Muscle of arm (tissue), 14 donors: Measurements from ENCODE around the gene KDM5B. TPM values are rescaled to one million over a fixed set of nuclear protein-coding genes. Genes with fewer than 3 reads are reported as not detected.
"Not testable (repeated sequence)": the region's sequence is repeated elsewhere in the genome, so short reads cannot be mapped to it uniquely, and the experiment has no call there.

Experiments used
- DNase-seq: peaks from one replicate; pipeline ENCODE4 v3.0.0-alpha.2; 2013
- long read RNA-seq, 11 donors: transcript quantifications; one replicate each; lab custom pipeline, GENCODE V29; 2026
- polyA plus RNA-seq, 12 donors: library from polyadenylated mRNA; unstranded; fragments of 120-200 nt; gene quantifications; one replicate each; pipeline ENCODE4 v1.2.1, GENCODE V29; 2013; ENCODE audit not compliant: insufficient read length in 12 of 12

KDM5B gene
- 10 to 100 TPM in 11 of 12 donors, not detected in 1; 37.7 to 88.6 (median 46.1) TPM for polyA plus RNA-seq
- long read RNA-seq, donor 1, full-length matches to known transcripts, result 33 of 54 reads
- long read RNA-seq, donor 1, partial matches to known transcripts, result 21 of 54 reads
- long read RNA-seq, donor 1, other reads (novel, unspliced or antisense), result 0 of 54 reads
- long read RNA-seq, donor 2, full-length matches to known transcripts, result 16 of 16 reads
- long read RNA-seq, donor 2, partial matches to known transcripts, result 0 of 16 reads
- long read RNA-seq, donor 2, other reads (novel, unspliced or antisense), result 0 of 16 reads
- long read RNA-seq, donor 3, full-length matches to known transcripts, result 11 of 11 reads
- long read RNA-seq, donor 3, partial matches to known transcripts, result 0 of 11 reads
- long read RNA-seq, donor 3, other reads (novel, unspliced or antisense), result 0 of 11 reads
- long read RNA-seq, donor 4, partial matches to known transcripts, result 0 of 5 reads
- long read RNA-seq, donor 4, other reads (novel, unspliced or antisense), result 0 of 5 reads
- long read RNA-seq, donor 5, full-length matches to known transcripts, result 15 of 20 reads
- long read RNA-seq, donor 5, partial matches to known transcripts, result 5 of 20 reads
- long read RNA-seq, donor 5, other reads (novel, unspliced or antisense), result 0 of 20 reads
- long read RNA-seq, donor 6, full-length matches to known transcripts, result 6 of 6 reads
- long read RNA-seq, donor 6, partial matches to known transcripts, result 0 of 6 reads
- long read RNA-seq, donor 6, other reads (novel, unspliced or antisense), result 0 of 6 reads
- long read RNA-seq, donor 7, full-length matches to known transcripts, result 9 of 9 reads
- long read RNA-seq, donor 7, partial matches to known transcripts, result 0 of 9 reads
- long read RNA-seq, donor 7, other reads (novel, unspliced or antisense), result 0 of 9 reads
- long read RNA-seq, donor 8, full-length matches to known transcripts, result 15 of 27 reads
- long read RNA-seq, donor 8, partial matches to known transcripts, result 12 of 27 reads
- long read RNA-seq, donor 8, other reads (novel, unspliced or antisense), result 0 of 27 reads
- long read RNA-seq, donor 9, transcript KDM5B-229 (1 exons, 3,141 nt), result major isoform, 11 of 18 reads
- long read RNA-seq, donor 9, partial matches to known transcripts, result 0 of 18 reads
- long read RNA-seq, donor 9, other reads (novel, unspliced or antisense), result 0 of 18 reads
- long read RNA-seq, donor 10, full-length matches to known transcripts, result 10 of 10 reads
- long read RNA-seq, donor 10, partial matches to known transcripts, result 0 of 10 reads
- long read RNA-seq, donor 10, other reads (novel, unspliced or antisense), result 0 of 10 reads
- long read RNA-seq, donor 11, full-length matches to known transcripts, result 19 of 24 reads
- long read RNA-seq, donor 11, partial matches to known transcripts, result 5 of 24 reads
- long read RNA-seq, donor 11, other reads (novel, unspliced or antisense), result 0 of 24 reads

GRCh38 chr1:202807926-202808757 is at the start of gene KDM5B:
KDM5B (minus strand) TSS chr1:202808421; CDS start chr1:202808305, 116 bp downstream.
- peak; percentile 88 for DNase-seq

- no peak for DNase-seq
These were observed 49.0 kb upstream of the KDM5B start for GRCh38 chr1:202857136-202857610.

GRCh38 chr1:202856014-202856413 is 47.8 kb upstream of the KDM5B start:
- no peak for DNase-seq

GRCh38 chr1:202854787-202855186 is 46.6 kb upstream of the KDM5B start:
- no peak for DNase-seq

GRCh38 chr1:202852163-202852904 is 44.1 kb upstream of the KDM5B start:
- no peak for DNase-seq

GRCh38 chr1:202850593-202851362 is 42.6 kb upstream of the KDM5B start:
- peak; percentile 10 for DNase-seq

GRCh38 chr1:202848191-202848542 is 39.9 kb upstream of the KDM5B start:
- no peak for DNase-seq

GRCh38 chr1:202844935-202845334 is 36.7 kb upstream of the KDM5B start:
- DNase-seq, result no peak

- DNase-seq, result no peak
These were observed 36.0 kb upstream of the KDM5B start for GRCh38 chr1:202844259-202844658.

GRCh38 chr1:202843081-202843480 is 34.9 kb upstream of the KDM5B start:
- DNase-seq, result no peak

- DNase-seq, result no peak
These were observed 29.6 kb upstream of the KDM5B start for GRCh38 chr1:202837746-202838262.

GRCh38 chr1:202836623-202837403 is 28.6 kb upstream of the KDM5B start:
- no peak for DNase-seq

- DNase-seq, result no peak
These were observed 27.4 kb upstream of the KDM5B start for GRCh38 chr1:202835548-202836072.

GRCh38 chr1:202834771-202835547 is 26.7 kb upstream of the KDM5B start:
- no peak for DNase-seq

- DNase-seq, result no peak
These were observed 23.7 kb upstream of the KDM5B start for GRCh38 chr1:202831906-202832305.

- not testable (repeated sequence) for DNase-seq
These were observed 21.0 kb upstream of the KDM5B start for GRCh38 chr1:202829223-202829622.

GRCh38 chr1:202825748-202826147 is 17.5 kb upstream of the KDM5B start:
- no peak for DNase-seq
